Astrocyte (in vitro differentiated cells and primary cell): ENCODE measurements around the gene PPM1B. TPM values are rescaled to one million over a fixed set of nuclear protein-coding genes. Genes with fewer than 3 reads are reported as not detected.

Source experiments
- DNase-seq: peaks from one replicate; pipeline ENCODE4 v3.0.0-alpha.2; 2010; ENCODE audit warnings: low read depth
- FAIRE-seq: peaks from 2 replicates; lab custom pipeline; 2011; peaks lifted over from hg19 to GRCh38; lab: Jason Lieb, UNC
- H2AFZ ChIP-seq: 2 replicates; pipeline ENCODE4 v1.6.0; 2012; ENCODE audit warnings: low read depth, low read length, inconsistent platforms
- H3K27ac ChIP-seq: 2 replicates; pipeline ENCODE4 v1.5.1; 2011; ENCODE audit warnings: low read depth, low read length, inconsistent platforms
- H3K27me3 ChIP-seq: 2 replicates; pipeline ENCODE4 v1.6.0; 2011; ENCODE audit warnings: low read length, inconsistent platforms; ENCODE audit not compliant: insufficient read depth
- H3K36me3 ChIP-seq: 2 replicates; pipeline ENCODE4 v1.5.1; 2011; ENCODE audit warnings: low read length, inconsistent platforms; ENCODE audit not compliant: insufficient read depth
- H3K4me1 ChIP-seq: 2 replicates; pipeline ENCODE4 v1.5.1; 2011; ENCODE audit warnings: low read length, inconsistent platforms; ENCODE audit not compliant: insufficient read depth
- H3K4me2 ChIP-seq: 2 replicates; pipeline ENCODE4 v1.6.0; 2012; ENCODE audit warnings: low read length, inconsistent platforms
- H3K4me3 ChIP-seq: 2 replicates; pipeline ENCODE4 v1.5.1; 2011; ENCODE audit warnings: low read depth, mild to moderate bottlenecking, low read length, inconsistent platforms; ENCODE audit not compliant: insufficient read depth
- H3K79me2 ChIP-seq: 2 replicates; pipeline ENCODE4 v1.6.0; 2012; ENCODE audit warnings: mild to moderate bottlenecking, low read length, inconsistent platforms; ENCODE audit not compliant: insufficient read depth
- H3K9ac ChIP-seq: 2 replicates; pipeline ENCODE4 v1.6.0; 2012; ENCODE audit warnings: mild to moderate bottlenecking, low read length, inconsistent platforms
- H3K9me3 ChIP-seq: 2 replicates; pipeline ENCODE4 v1.5.1; 2012; ENCODE audit warnings: low read depth, mild to moderate bottlenecking, low read length, inconsistent platforms; ENCODE audit not compliant: insufficient read depth
- H4K20me1 ChIP-seq: 2 replicates; pipeline ENCODE4 v1.6.0; 2012; ENCODE audit warnings: low read length, inconsistent platforms; ENCODE audit not compliant: insufficient read depth
- H3K27ac Mint-ChIP-seq: one replicate; pipeline ENCODE4 v1.8.0; 2021; ENCODE audit warnings: mild to moderate bottlenecking, mixed read lengths; ENCODE audit not compliant: unreplicated experiment
- H3K27me3 Mint-ChIP-seq: one replicate; pipeline ENCODE4 v1.8.0; 2021; ENCODE audit warnings: low read depth, mixed read lengths; ENCODE audit not compliant: unreplicated experiment
- H3K36me3 Mint-ChIP-seq: one replicate; pipeline ENCODE4 v1.8.0; 2021; ENCODE audit warnings: low read depth, mixed read lengths; ENCODE audit not compliant: unreplicated experiment
- H3K4me1 Mint-ChIP-seq: one replicate; pipeline ENCODE4 v1.8.0; 2021; ENCODE audit warnings: low read depth, mixed read lengths; ENCODE audit not compliant: unreplicated experiment
- H3K4me3 Mint-ChIP-seq: one replicate; pipeline ENCODE4 v1.8.0; 2021; ENCODE audit warnings: mild to moderate bottlenecking, moderate library complexity, mixed read lengths; ENCODE audit not compliant: unreplicated experiment
- H3K9me3 Mint-ChIP-seq: one replicate; pipeline ENCODE4 v1.8.0; 2021; ENCODE audit warnings: mild to moderate bottlenecking, mixed read lengths; ENCODE audit not compliant: unreplicated experiment
- CTCF ChIP-seq: IDR thresholded peaks from 2 replicates; pipeline ENCODE4 v1.5.1; 2011; ENCODE audit warnings: low read depth, mild to moderate bottlenecking, inconsistent platforms, low read length, moderate library complexity; ENCODE audit not compliant: insufficient read depth
- EZH2 ChIP-seq: IDR thresholded peaks from 2 replicates; pipeline ENCODE4 v1.6.1; 2012; ENCODE audit warnings: mild to moderate bottlenecking, low read length, inconsistent platforms; ENCODE audit not compliant: insufficient read depth
- total RNA-seq: library from RNA; stranded (reverse); gene quantifications from 2 replicates; pipeline ENCODE4 v1.2.1, GENCODE V29; 2021

The PPM1B gene
- total RNA-seq, 1 donor from 2014 or later: 39.4 TPM

GRCh38 chr2:44273596-44273995, 104.9 kb downstream of the PPM1B start:
- no peak overlapping the region for H3K27ac Mint-ChIP-seq
- H3K4me3 Mint-ChIP-seq: no peak overlapping the region
- no peaks in the 10 kb centered on the region for H3K79me2 ChIP-seq
- no peak overlapping the region for H3K4me3 ChIP-seq
- FAIRE-seq (no peak), DNase-seq (no peak)
- H3K9me3 ChIP-seq: no peaks in the 10 kb centered on the region
- peaks cover 8% of the 10 kb centered on the region for H3K4me1 Mint-ChIP-seq
- no peaks in the 10 kb centered on the region for H3K36me3 ChIP-seq
- no peaks in the 10 kb centered on the region for H3K27me3 Mint-ChIP-seq
- no peak overlapping the region for H3K27ac ChIP-seq
- H3K27me3 ChIP-seq: no peaks in the 10 kb centered on the region
- no peak overlapping the region for H3K9ac ChIP-seq
- H3K4me2 ChIP-seq: no peak overlapping the region
- H3K4me1 ChIP-seq: peaks cover under 1% of the 10 kb centered on the region
- H4K20me1 ChIP-seq: no peaks in the 10 kb centered on the region
- H3K9me3 Mint-ChIP-seq: no peaks in the 10 kb centered on the region
- H2AFZ ChIP-seq: no peak overlapping the region
- no peak for TF ChIP-seq EZH2
- no peak for TF ChIP-seq CTCF
- H3K36me3 Mint-ChIP-seq: no peaks in the 10 kb centered on the region

GRCh38 chr2:44275927-44276303, 107.2 kb downstream of the PPM1B start:
- H3K27me3 ChIP-seq: no peaks in the 10 kb centered on the region
- H3K27ac ChIP-seq: no peak overlapping the region
- H3K27me3 Mint-ChIP-seq: no peaks in the 10 kb centered on the region
- TF ChIP-seq CTCF (no peak), EZH2 (no peak)
- H3K4me2 ChIP-seq: no peak overlapping the region
- H3K36me3 Mint-ChIP-seq: no peaks in the 10 kb centered on the region
- H3K4me3 Mint-ChIP-seq: no peak overlapping the region
- no peaks in the 10 kb centered on the region for H3K79me2 ChIP-seq
- no peak overlapping the region for H3K4me3 ChIP-seq
- no peaks in the 10 kb centered on the region for H3K36me3 ChIP-seq
- H3K4me1 ChIP-seq: no peaks in the 10 kb centered on the region
- DNase-seq: peak; percentile 44
- no peak overlapping the region for H3K9ac ChIP-seq
- H4K20me1 ChIP-seq: no peaks in the 10 kb centered on the region
- H2AFZ ChIP-seq: no peak overlapping the region
- H3K4me1 Mint-ChIP-seq: peaks cover 7% of the 10 kb centered on the region
- no peak for FAIRE-seq
- H3K9me3 ChIP-seq: no peaks in the 10 kb centered on the region
- H3K9me3 Mint-ChIP-seq: no peaks in the 10 kb centered on the region
- no peak overlapping the region for H3K27ac Mint-ChIP-seq

GRCh38 chr2:44277541-44277940, 108.9 kb downstream of the PPM1B start:
- Histone ChIP-seq H3K4me3 (no peak overlapping the region), H2AFZ (no peak overlapping the region), H3K79me2 (no peaks in the 10 kb centered on the region), H3K27ac (no peak overlapping the region), H3K4me1 (no peaks in the 10 kb centered on the region), H4K20me1 (no peaks in the 10 kb centered on the region), H3K4me2 (no peak overlapping the region), H3K9me3 (no peaks in the 10 kb centered on the region), H3K36me3 (no peaks in the 10 kb centered on the region), H3K9ac (no peak overlapping the region), H3K27me3 (no peaks in the 10 kb centered on the region)
- H3K9me3 Mint-ChIP-seq: no peaks in the 10 kb centered on the region
- no peaks in the 10 kb centered on the region for H3K27me3 Mint-ChIP-seq
- no peak overlapping the region for H3K4me3 Mint-ChIP-seq
- H3K36me3 Mint-ChIP-seq: no peaks in the 10 kb centered on the region
- H3K27ac Mint-ChIP-seq: no peak overlapping the region
- H3K4me1 Mint-ChIP-seq: peaks cover 7% of the 10 kb centered on the region
- TF ChIP-seq CTCF: no peak
- TF ChIP-seq EZH2: no peak
- DNase-seq (no peak), FAIRE-seq (no peak)
